ENCODE measurements around the gene NOP58.

NOP58 gene

GRCh38 chr2:202290316-202290715, 24.8 kb downstream of the NOP58 start:
- POLR2A ChIA-PET: no interaction called here
- no peak for DNase-seq (ENCODE audit: extremely low spot score)
- CTCF ChIA-PET: no interaction called here
- TF ChIP-seq FOXK2 (IDR thresholded peaks at IDR 0.05) (no peak), BHLHE40 (IDR thresholded peaks at IDR 0.05; ENCODE audit: borderline replicate concordance) (no peak), L3MBTL2 (conservative IDR thresholded peaks at IDR 0.05) (no peak), FOXA1 (IDR thresholded peaks at IDR 0.05) (no peak), ZNF384 (IDR thresholded peaks at IDR 0.05) (no peak), TARDBP (IDR thresholded peaks at IDR 0.05) (no peak), PKNOX1 (IDR thresholded peaks at IDR 0.05) (no peak), LEF1 (IDR thresholded peaks at IDR 0.05; ENCODE audit: borderline replicate concordance) (no peak), NFRKB (IDR thresholded peaks at IDR 0.05) (no peak), FOXM1 (IDR thresholded peaks at IDR 0.05; ENCODE audit: borderline replicate concordance) (no peak), ARNT (IDR thresholded peaks at IDR 0.05) (no peak), SP1 (IDR thresholded peaks at IDR 0.05) (no peak), SUZ12 (IDR thresholded peaks at IDR 0.05) (no peak), HDGF (IDR thresholded peaks at IDR 0.05; ENCODE audit: borderline replicate concordance) (no peak), ELF4 (IDR thresholded peaks at IDR 0.05) (no peak), CTBP1 (IDR thresholded peaks at IDR 0.05; ENCODE audit: borderline replicate concordance) (no peak)

- CTCF ChIA-PET: no interaction called here
- no peak for TF ChIP-seq BHLHE40 (IDR thresholded peaks at IDR 0.05; ENCODE audit: borderline replicate concordance)
- TF ChIP-seq LEF1 (IDR thresholded peaks at IDR 0.05; ENCODE audit: borderline replicate concordance): no peak
- no peak for TF ChIP-seq NFRKB (IDR thresholded peaks at IDR 0.05)
- TF ChIP-seq FOXK2 (IDR thresholded peaks at IDR 0.05): no peak
- no peak for TF ChIP-seq FOXA1 (IDR thresholded peaks at IDR 0.05)
- TF ChIP-seq ELF4 (IDR thresholded peaks at IDR 0.05): no peak
- no peak for TF ChIP-seq SUZ12 (IDR thresholded peaks at IDR 0.05)
- TF ChIP-seq SP1 (IDR thresholded peaks at IDR 0.05): no peak
- TF ChIP-seq PKNOX1 (IDR thresholded peaks at IDR 0.05): no peak
- TF ChIP-seq FOXM1 (IDR thresholded peaks at IDR 0.05; ENCODE audit: borderline replicate concordance): no peak
- TF ChIP-seq L3MBTL2 (conservative IDR thresholded peaks at IDR 0.05): no peak
- TF ChIP-seq ZNF384 (IDR thresholded peaks at IDR 0.05): no peak
- TF ChIP-seq TARDBP (IDR thresholded peaks at IDR 0.05): no peak
- TF ChIP-seq HDGF (IDR thresholded peaks at IDR 0.05; ENCODE audit: borderline replicate concordance): no peak
- TF ChIP-seq ARNT (IDR thresholded peaks at IDR 0.05): no peak
- TF ChIP-seq CTBP1 (IDR thresholded peaks at IDR 0.05; ENCODE audit: borderline replicate concordance): no peak
- no peak for DNase-seq (ENCODE audit: extremely low spot score)
- POLR2A ChIA-PET: no interaction called here
These were observed 25.4 kb downstream of the NOP58 start for GRCh38 chr2:202290970-202291369.

DNA sequence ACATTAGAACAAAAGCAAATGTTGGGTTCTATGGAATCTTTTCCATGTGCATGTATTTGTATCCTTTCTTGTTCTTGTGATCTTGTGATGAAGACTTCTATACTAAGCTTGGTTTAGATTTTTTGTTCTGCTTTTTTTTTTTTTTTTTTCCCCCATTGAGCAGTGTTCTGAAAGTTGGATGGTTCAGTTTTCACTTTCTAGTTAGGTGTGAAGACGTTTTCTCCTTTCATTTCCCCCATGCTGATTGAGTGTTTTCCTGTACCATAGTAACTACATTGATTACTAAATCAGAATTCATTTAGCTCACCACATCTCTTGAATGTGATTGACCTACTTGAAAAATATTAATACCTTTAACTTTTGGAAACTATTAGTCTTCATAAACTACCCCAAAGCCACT, 34.1 kb downstream of the NOP58 start:
- CTCF ChIA-PET: no interaction called here
- TF ChIP-seq ARNT (IDR thresholded peaks at IDR 0.05) (no peak), PKNOX1 (IDR thresholded peaks at IDR 0.05) (no peak), BHLHE40 (IDR thresholded peaks at IDR 0.05; ENCODE audit: borderline replicate concordance) (no peak), L3MBTL2 (conservative IDR thresholded peaks at IDR 0.05) (no peak), FOXK2 (IDR thresholded peaks at IDR 0.05) (no peak), ELF4 (IDR thresholded peaks at IDR 0.05) (no peak), FOXA1 (IDR thresholded peaks at IDR 0.05) (no peak), SP1 (IDR thresholded peaks at IDR 0.05) (no peak), ZNF384 (IDR thresholded peaks at IDR 0.05) (no peak), CTBP1 (IDR thresholded peaks at IDR 0.05; ENCODE audit: borderline replicate concordance) (no peak), LEF1 (IDR thresholded peaks at IDR 0.05; ENCODE audit: borderline replicate concordance) (no peak), FOXM1 (IDR thresholded peaks at IDR 0.05; ENCODE audit: borderline replicate concordance) (no peak), HDGF (IDR thresholded peaks at IDR 0.05; ENCODE audit: borderline replicate concordance) (no peak), TARDBP (IDR thresholded peaks at IDR 0.05) (no peak), SUZ12 (IDR thresholded peaks at IDR 0.05) (no peak), NFRKB (IDR thresholded peaks at IDR 0.05) (no peak)
- DNase-seq (ENCODE audit: extremely low spot score): no peak
- POLR2A ChIA-PET: no interaction called here

DNA sequence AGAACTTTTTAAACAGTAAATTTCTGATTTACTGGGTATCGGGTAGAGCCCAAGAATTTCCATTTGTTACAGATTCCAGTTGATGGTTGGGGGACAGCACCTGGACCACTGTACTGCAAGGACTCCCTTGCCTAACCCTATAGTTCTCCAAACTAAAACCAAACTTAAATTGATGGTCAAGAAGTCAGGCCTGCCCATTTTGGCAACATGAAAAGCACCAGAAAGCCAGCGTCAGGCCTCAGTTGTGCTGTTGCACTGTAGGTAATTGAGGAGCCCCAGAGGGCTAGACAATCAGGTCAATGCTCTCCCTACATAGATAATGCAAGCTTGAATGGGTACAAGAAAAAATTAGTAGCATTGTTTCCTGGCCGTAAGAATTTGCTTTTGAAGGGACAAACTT, 40.5 kb downstream of the NOP58 start:
- no peak for DNase-seq (ENCODE audit: extremely low spot score)
- TF ChIP-seq FOXM1 (IDR thresholded peaks at IDR 0.05; ENCODE audit: borderline replicate concordance) (no peak), FOXK2 (IDR thresholded peaks at IDR 0.05) (no peak), SP1 (IDR thresholded peaks at IDR 0.05) (no peak), ELF4 (IDR thresholded peaks at IDR 0.05) (no peak), L3MBTL2 (conservative IDR thresholded peaks at IDR 0.05) (no peak), PKNOX1 (IDR thresholded peaks at IDR 0.05) (no peak), CTBP1 (IDR thresholded peaks at IDR 0.05; ENCODE audit: borderline replicate concordance) (no peak), HDGF (IDR thresholded peaks at IDR 0.05; ENCODE audit: borderline replicate concordance) (no peak), SUZ12 (IDR thresholded peaks at IDR 0.05) (no peak), ZNF384 (IDR thresholded peaks at IDR 0.05) (no peak), NFRKB (IDR thresholded peaks at IDR 0.05) (no peak), LEF1 (IDR thresholded peaks at IDR 0.05; ENCODE audit: borderline replicate concordance) (no peak), BHLHE40 (IDR thresholded peaks at IDR 0.05; ENCODE audit: borderline replicate concordance) (no peak)
- POLR2A ChIA-PET: no interaction called here
- CTCF ChIA-PET: no interaction called here

DNA sequence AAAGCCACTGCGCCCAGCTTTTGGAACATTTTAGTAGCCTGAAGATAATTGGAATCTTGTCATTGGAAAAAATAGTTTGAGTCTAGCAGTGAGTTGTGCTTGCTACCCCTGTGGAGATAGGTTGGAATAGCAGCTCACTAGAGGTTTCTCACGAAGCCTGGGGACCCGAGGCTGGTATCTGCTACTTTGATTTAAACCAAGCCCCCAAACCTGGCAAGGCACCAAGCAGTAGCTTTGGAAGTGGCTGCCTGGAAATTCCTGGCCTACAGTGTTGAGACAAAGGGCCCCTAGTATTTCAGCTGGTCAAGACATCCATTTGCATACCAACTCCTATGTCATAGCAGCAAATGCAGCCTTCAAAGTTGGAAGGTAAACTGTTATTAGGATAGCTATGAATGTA, 42.1 kb downstream of the NOP58 start:
- DNase-seq (ENCODE audit: extremely low spot score): no peak
- no peak for TF ChIP-seq ZNF384 (IDR thresholded peaks at IDR 0.05)
- no peak for TF ChIP-seq LEF1 (IDR thresholded peaks at IDR 0.05; ENCODE audit: borderline replicate concordance)
- no peak for TF ChIP-seq BHLHE40 (IDR thresholded peaks at IDR 0.05; ENCODE audit: borderline replicate concordance)
- TF ChIP-seq PKNOX1 (IDR thresholded peaks at IDR 0.05): no peak
- no peak for TF ChIP-seq ARNT (IDR thresholded peaks at IDR 0.05)
- POLR2A ChIA-PET: no interaction called here
- CTCF ChIA-PET: interaction anchor here (0.6 to 0.7 kb wide), 2 partner anchors 12 to 30 kb away, joined by 3 to 4 read pairs; no protein-coding TSS in a partner anchor
